GM19438 (cell line): ENCODE results near the gene LILRB1.
"Not testable (repeated sequence)": the region's sequence is repeated elsewhere in the genome, so short reads cannot be mapped to it uniquely, and the experiment has no call there.

Source experiments
- ATAC-seq: cut with Tn5 transposase; IDR thresholded peaks from one replicate; pipeline ENCODE4 v1.9.1; 2021; ENCODE audit warnings: low read depth; ENCODE audit not compliant: unreplicated experiment

LILRB1 gene

GRCh38 chr19:54624234-54624633 lies 6.0 kb upstream of the LILRB1 start:
- ATAC-seq: not testable (repeated sequence)

DNA sequence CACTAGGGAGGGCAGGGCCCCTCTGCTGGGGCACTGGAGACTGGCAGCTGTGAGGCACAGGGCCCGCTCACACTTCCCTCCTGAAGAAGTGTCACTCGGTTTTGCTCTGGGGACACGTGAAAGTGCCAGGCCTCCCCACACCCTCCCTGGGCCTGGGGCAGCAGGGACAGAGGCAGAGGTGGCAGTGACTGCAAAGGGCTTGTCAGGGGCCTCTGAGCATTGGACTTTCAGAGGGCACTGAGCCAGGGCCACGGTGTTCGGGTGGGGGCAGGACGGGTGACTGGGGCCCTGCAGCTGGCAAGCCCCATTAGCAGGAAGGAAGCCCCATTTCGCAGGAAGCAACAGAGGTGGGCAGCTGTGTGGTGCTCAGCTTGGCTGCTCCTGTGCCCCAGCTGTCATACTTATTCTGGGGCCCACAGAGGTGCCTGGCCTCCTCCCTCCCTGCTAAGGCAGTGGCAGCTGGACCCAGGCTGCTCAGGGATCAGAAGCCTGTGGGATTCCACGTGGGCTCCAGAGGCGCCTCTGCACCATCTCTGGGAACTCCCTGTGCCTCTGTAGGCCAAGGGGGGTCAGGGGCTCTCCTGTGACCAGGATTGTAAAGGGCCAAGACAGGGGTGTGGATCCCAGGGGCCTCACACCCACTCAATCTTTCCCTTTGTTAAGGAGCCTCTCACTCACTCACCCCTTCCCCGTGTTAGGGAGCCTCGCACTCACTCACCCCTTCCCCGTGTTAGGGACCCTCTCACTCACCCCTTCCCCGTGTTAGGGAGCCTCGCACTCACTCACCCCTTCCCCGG lies 5.2 kb upstream of the LILRB1 start:
- ATAC-seq: not testable (repeated sequence)

DNA sequence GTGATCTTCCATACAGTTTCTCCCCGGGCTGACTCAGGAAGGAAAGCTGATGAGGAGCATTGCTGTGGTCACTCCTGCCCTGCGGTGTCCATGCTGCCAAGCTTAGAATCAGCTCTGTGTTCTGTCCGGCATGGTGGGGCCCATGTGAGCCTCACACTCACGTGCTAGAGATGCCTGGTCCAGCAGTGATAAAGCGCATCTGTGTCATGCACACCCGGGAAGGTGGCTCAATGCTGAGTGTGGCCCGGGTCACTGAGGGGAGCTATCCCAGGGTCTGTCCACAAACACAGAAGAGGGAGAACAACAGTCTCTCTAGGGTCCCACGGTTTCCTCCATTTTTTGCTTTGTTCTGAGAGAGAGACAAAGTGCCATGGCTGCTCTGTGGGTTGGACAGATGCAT lies 3.5 kb upstream of the LILRB1 start:
- ATAC-seq: no peak

DNA sequence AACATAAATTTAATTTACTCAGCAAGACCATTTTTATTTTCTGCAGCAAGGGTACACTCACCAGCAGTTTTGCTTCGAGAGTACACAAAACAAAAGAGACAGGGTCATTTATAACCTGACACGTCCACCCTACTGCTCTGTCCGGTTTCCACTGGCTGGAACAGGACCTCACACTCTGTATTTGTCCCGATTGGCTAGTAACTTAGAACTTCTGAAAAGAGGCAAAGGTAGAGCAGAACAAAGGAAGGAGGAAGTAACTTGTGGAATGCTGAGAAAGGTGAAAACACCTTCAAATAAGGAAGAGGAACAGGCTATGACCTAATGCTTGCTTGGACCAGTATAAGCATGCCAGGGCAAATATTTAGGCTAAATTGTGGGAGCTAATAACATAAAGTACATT lies 2.4 kb upstream of the LILRB1 start:
- ATAC-seq: not testable (repeated sequence)

- no peak for ATAC-seq
Measured at GRCh38 chr19:54630782-54631181, 498 bp downstream of the LILRB1 start.

DNA sequence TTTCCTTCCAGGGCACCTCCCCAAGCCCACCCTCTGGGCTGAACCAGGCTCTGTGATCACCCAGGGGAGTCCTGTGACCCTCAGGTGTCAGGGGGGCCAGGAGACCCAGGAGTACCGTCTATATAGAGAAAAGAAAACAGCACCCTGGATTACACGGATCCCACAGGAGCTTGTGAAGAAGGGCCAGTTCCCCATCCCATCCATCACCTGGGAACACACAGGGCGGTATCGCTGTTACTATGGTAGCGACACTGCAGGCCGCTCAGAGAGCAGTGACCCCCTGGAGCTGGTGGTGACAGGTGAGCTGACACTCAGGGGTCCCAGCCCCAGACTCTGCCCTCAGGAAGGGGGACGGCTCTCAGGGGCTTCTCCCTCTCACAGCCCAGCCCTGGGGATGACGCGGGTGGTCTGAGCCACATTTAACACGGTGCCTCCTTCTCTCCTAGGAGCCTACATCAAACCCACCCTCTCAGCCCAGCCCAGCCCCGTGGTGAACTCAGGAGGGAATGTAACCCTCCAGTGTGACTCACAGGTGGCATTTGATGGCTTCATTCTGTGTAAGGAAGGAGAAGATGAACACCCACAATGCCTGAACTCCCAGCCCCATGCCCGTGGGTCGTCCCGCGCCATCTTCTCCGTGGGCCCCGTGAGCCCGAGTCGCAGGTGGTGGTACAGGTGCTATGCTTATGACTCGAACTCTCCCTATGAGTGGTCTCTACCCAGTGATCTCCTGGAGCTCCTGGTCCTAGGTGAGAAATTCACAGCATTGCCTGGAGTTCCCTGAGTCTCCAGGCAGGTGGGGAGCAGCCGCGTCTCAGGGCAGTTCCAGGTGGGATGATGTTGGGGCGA lies 1.4 kb downstream of the LILRB1 start:
- ATAC-seq: not testable (repeated sequence)

DNA sequence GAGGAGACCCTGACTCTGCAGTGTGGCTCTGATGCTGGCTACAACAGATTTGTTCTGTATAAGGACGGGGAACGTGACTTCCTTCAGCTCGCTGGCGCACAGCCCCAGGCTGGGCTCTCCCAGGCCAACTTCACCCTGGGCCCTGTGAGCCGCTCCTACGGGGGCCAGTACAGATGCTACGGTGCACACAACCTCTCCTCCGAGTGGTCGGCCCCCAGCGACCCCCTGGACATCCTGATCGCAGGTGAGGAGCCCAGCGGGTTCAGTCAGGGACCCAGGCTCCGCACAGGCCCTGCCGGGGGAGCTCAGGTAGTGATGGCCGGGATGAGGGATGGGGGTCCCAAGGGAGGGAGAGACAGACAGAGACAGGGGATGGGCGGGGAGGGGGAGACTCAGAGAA lies 2.2 kb downstream of the LILRB1 start:
- ATAC-seq: not testable (repeated sequence)

DNA sequence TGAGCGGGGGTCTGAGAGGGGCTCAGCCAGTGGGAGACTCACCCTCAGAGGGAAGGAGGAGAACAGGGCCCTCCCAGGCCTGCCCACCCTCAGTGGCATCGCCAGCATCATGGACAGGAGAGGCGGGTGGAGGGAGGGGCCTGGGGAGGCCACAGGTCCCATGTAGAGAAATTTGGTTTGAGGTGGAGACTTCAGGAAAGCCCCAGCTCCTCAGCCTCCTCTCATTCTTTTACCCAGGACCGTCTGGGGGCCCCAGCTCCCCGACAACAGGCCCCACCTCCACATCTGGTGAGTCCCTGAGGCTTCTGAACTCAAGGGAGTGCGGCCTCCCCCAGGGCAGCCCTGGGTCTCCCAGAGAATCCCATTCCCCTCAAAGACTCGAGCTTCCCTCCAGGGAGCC lies 3.1 kb downstream of the LILRB1 start:
- no peak for ATAC-seq

GRCh38 chr19:54636081-54636480 lies 5.8 kb downstream of the LILRB1 start:
- ATAC-seq: not testable (repeated sequence)

DNA sequence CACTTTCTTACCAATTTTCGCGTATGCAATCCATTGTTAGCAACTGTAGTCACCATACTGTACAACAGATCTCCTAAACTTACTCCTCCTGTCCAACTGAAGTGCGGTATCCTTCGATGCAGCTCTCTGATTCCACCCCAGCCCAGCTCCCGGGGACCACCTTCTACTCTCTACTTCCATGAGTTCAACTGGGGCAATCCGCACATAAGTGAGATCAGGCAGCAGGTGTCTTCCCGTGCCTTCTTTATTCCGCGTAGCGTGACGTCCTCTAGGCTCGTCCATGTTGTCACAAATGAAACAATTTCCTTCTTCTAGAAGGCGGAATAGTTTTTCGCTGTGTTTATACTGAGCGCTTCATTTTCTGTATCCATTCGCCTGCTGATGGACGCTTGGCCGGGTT lies 8.4 kb downstream of the LILRB1 start:
- no peak for ATAC-seq

- ATAC-seq: not testable (repeated sequence)
Measured at GRCh38 chr19:54642953-54643352, 12.7 kb downstream of the LILRB1 start.

DNA sequence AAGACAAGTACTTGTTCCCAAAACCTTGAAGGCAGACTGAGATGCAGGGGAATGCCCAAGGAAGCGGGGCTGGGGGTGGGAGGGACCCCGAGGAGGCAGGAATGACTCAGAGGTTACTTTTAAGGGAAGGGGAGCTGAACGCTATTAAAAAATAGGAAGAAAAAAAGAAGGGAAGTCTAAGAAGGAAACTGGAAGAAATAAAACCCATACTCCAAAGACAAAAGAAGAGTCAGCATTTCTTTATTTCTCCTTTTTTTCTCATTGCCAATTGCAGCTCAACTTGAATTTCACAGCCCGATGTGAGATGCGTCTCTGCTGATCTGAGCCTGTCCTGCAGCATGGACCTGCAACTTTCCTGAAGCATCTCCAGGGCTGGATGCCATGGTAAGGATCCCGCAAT lies 13.3 kb downstream of the LILRB1 start:
- not testable (repeated sequence) for ATAC-seq

GRCh38 chr19:54644056-54644455 lies 13.8 kb downstream of the LILRB1 start:
- no peak for ATAC-seq

DNA sequence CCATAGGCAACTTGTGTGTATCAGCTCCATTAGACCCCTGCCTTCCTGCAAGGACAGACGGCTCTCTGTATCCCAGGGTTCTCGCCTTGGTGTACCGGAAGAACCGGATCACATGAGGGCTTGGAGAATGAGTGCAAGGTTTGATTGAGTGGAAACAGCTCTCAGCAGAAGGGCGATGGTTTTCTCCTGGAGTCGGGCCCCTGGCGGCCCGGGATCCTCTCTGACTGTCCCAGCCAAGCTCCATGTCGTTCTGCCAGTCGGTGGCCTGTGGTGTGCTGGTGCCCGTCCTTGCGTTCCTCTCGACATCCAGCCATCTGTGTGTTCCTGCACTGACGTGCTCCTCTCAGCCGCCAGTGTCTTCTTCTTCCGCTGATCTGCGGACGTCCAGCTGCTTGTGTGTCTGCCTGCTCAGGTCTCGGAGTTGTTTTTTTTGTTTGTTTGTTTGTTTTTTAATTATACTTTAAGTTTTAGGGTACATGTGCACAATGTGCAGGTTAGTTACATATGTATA lies 16.1 kb downstream of the LILRB1 start:
- no peak for ATAC-seq

- no peak for ATAC-seq
Measured at GRCh38 chr19:54648129-54648528, 17.8 kb downstream of the LILRB1 start.

- ATAC-seq: no peak
Measured at GRCh38 chr19:54650108-54650655, 19.9 kb downstream of the LILRB1 start.

- no peak for ATAC-seq
Measured at GRCh38 chr19:54653181-54653809, 23.0 kb downstream of the LILRB1 start.

DNA sequence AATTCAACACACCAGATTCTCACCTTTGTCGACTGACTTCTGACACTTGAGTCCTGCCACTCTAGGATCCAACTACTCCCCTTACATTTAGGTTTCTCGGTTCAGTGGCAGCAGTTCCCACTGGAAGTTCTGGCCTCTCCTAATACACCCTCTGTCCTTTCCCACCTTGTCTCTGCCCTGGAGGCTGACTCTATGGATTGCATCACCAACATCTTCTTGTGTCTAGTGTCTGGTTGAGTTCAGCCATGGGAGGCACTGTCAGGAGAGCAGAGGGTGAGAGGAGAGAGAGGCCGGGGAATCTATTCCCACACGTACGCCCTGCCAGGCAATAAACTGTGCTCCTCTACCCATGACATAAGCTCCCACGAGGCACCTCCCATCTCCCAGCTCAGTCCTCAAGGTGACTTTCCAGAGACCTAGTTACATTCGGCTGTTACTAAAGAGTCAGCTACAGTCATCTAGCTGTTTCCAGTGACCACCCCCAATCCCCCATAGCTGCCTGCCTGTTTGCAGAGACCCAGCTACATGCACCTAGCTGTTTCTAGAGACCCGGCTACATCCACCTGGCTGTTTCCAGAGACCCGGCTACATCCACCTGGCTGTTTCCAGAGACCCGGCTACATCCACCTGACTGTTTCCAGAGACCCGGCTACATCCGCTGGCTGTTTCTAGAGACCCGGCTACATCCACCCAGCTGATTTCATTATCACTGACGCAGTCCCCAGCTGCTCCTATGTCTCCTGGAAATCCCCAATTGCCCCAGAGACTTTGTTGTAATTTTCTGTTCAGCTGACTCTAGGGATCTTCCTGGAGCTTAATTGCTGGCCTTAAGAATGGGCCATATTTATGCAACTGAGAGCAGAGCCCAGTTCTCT lies 24.4 kb downstream of the LILRB1 start:
- no peak for ATAC-seq

DNA sequence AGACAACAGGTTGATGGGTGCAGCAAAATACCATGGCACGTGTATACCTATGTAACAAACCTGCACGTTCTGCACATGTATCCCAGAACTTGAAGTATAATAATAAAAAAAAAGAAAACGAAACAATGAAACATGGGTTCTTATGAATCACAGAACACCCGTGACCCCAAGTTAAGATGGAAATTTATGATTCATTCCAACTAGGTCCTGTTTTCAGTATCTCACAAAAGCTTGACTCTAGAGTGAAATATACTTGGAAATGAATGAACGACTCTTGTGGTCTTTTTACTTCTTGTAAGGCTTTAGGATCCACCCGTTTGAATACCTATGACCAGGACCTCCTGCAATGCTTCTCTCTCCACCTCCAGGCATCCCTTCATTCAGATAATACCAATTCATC lies 29.0 kb downstream of the LILRB1 start:
- no peak for ATAC-seq

DNA sequence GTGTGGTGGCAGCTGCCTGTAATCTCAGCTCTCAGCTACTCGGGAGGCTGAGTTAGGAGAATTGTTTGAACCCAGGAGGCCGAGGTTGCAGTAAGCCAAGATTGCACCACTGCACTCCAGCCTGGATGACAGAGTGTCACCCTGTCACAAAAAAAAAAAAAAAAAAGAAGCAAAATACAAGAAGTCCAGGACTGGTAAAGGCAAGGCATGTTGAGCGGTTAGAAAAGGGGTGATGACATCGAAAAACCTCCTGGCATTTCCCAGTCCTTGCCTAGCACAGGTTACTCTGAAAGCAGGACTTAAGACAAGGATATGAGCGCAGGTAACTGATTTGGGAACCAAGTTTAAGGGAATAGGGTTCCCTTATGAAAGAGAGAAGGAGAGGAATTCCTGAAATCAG lies 30.0 kb downstream of the LILRB1 start:
- ATAC-seq: no peak
